Panc1 (cell line): ENCODE data around the gene SMAD3. TPM values are rescaled to one million over a fixed set of nuclear protein-coding genes. Genes with fewer than 3 reads are reported as not detected.

Experiments
- ATAC-seq: fragments of 200-7000 bp; cut with Tn5 transposase; 2 replicates; pipeline ENCODE4 v1.9.1; 2020; ENCODE audit warnings: mild to moderate bottlenecking, moderate library complexity
- BruUV-seq: library from RNA; stranded (reverse); fragments of 400-500 nt; replicated peaks from 2 replicates; lab custom pipeline; 2021; lab: Mats Ljungman, UMichigan
- CTCF ChIA-PET: fragments of 300-600 bp; sonication (Branson Sonifier 250); formaldehyde crosslinking; loops from one replicate; lab custom pipeline; 2022; ENCODE audit warnings: antibody characterized with exemption; lab: Charles Lee
- POLR2A ChIA-PET: fragments of 300-600 bp; sonication (Branson Sonifier 250); formaldehyde crosslinking; loops from one replicate; lab custom pipeline; 2022; ENCODE audit warnings: antibody characterized with exemption; lab: Charles Lee
- DNase-seq: peaks from one replicate; pipeline ENCODE4 v3.0.0-alpha.2; 2010; ENCODE audit warnings: low read depth, low spot score
- H3K27ac ChIP-seq: 2 replicates; pipeline ENCODE4 v1.5.1; 2011; ENCODE audit warnings: mild to moderate bottlenecking, low read length, inconsistent platforms
- H3K27me3 ChIP-seq: fragments of 200-500 bp; sonication (Bioruptor generic); 2 replicates; pipeline ENCODE4 v1.6.0; 2014; ENCODE audit warnings: low read length, inconsistent platforms; ENCODE audit not compliant: control insufficient read depth, insufficient read depth
- H3K36me3 ChIP-seq: fragments of 200-500 bp; sonication (Bioruptor generic); 2 replicates; pipeline ENCODE4 v1.5.1; 2014; ENCODE audit warnings: inconsistent platforms, mild to moderate bottlenecking, low read length, moderate library complexity; ENCODE audit not compliant: control insufficient read depth, insufficient read depth
- H3K4me1 ChIP-seq: 2 replicates; pipeline ENCODE4 v1.5.1; 2011; ENCODE audit warnings: inconsistent platforms, mild to moderate bottlenecking, low read length, moderate library complexity; ENCODE audit not compliant: control insufficient read depth, insufficient read depth
- H3K4me3 ChIP-seq, 2 experiments: 2 replicates each; pipeline ENCODE4 v1.5.1; 2011 to 2012; ENCODE audit warnings: low read depth in 2 of 2, low read length in 2 of 2, mild to moderate bottlenecking in 2 of 2, inconsistent platforms in 1 of 2, moderate library complexity in 1 of 2
- H3K9me3 ChIP-seq: fragments of 200-500 bp; sonication (Bioruptor generic); 2 replicates; pipeline ENCODE4 v1.5.1; 2014; ENCODE audit warnings: low read depth, mild to moderate bottlenecking, inconsistent platforms, low read length, moderate library complexity; ENCODE audit not compliant: control insufficient read depth, insufficient read depth
- POLR2AphosphoS5 ChIP-seq: IDR thresholded peaks from 2 replicates; pipeline ENCODE4 v1.6.1; 2012; ENCODE audit warnings: mild to moderate bottlenecking, low read depth, low read length, moderate library complexity
- SIN3A ChIP-seq: IDR thresholded peaks from 2 replicates; pipeline ENCODE4 v1.6.1; 2012; ENCODE audit warnings: low read depth, mild to moderate bottlenecking, low read length, moderate library complexity, borderline replicate concordance; ENCODE audit not compliant: insufficient read depth
- TCF7L2 ChIP-seq: IDR thresholded peaks from 2 replicates; pipeline ENCODE4 v1.6.1; 2011; ENCODE audit warnings: mild to moderate bottlenecking, low read depth, low read length, inconsistent platforms
- in situ Hi-C: cut with HindIII; loops from 2 replicates; pipeline ENCODE4 v1.10.0; 2016; ENCODE audit warnings: low sequenced_read_pairs, low pct_unique_long_range_greater_than_20kb
- intact Hi-C: fragments of 100-400 bp; cut with micrococcal nuclease; formaldehyde crosslinking; loops from one replicate; pipeline ENCODE4 v1.10.0; 2022; ENCODE audit not compliant: unreplicated experiment
- total RNA-seq: library from RNA; stranded (reverse); gene quantifications from one replicate; pipeline ENCODE4 v1.2.1, GENCODE V29; 2021; ENCODE audit not compliant: unreplicated experiment
- TF ChIP-seq, protein P1 (sequence below), 2 experiments: IDR thresholded peaks; 2 replicates each; pipeline ENCODE4 v1.6.1; 2011 to 2012; ENCODE audit warnings: low read depth in 2 of 2, control low read depth in 1 of 2, low read length in 1 of 2, mild to moderate bottlenecking in 1 of 2, moderate library complexity in 1 of 2; ENCODE audit not compliant: insufficient read depth in 1 of 2
- TF ChIP-seq, protein P2 (sequence below): fragments of 450-650 bp; IDR thresholded peaks from 2 replicates; pipeline ENCODE4 v1.5.1; 2017; ENCODE audit warnings: mild to moderate bottlenecking

The SMAD3 gene
- total RNA-seq, 1 experiment from 2014 or later, result 394 TPM

- POLR2A ChIA-PET, result no interaction called here
Measured at GRCh38 chr15:67194171-67195114, 129.0 kb downstream of the SMAD3 start.

GRCh38 chr15:67195305-67195704 is 129.9 kb downstream of the SMAD3 start:
- peak overlapping the region; percentile 84 for H3K27ac ChIP-seq
- H3K9me3 ChIP-seq, result no peaks in the 10 kb centered on the region
- ChIA-PET POLR2A (interaction anchor here (0.7 kb wide), 1 partner anchor 1098 kb away, joined by 14 read pairs; no protein-coding TSS in a partner anchor), CTCF (interaction anchor here (0.7 to 0.9 kb wide), 3 partner anchors 138 to 249 kb away, joined by 3 to 8 read pairs (median 3); no protein-coding TSS in a partner anchor)
- TF ChIP-seq SIN3A (no peak), POLR2AphosphoS5 (no peak), TCF7L2 (no peak)
- TF ChIP-seq, protein P1, sequence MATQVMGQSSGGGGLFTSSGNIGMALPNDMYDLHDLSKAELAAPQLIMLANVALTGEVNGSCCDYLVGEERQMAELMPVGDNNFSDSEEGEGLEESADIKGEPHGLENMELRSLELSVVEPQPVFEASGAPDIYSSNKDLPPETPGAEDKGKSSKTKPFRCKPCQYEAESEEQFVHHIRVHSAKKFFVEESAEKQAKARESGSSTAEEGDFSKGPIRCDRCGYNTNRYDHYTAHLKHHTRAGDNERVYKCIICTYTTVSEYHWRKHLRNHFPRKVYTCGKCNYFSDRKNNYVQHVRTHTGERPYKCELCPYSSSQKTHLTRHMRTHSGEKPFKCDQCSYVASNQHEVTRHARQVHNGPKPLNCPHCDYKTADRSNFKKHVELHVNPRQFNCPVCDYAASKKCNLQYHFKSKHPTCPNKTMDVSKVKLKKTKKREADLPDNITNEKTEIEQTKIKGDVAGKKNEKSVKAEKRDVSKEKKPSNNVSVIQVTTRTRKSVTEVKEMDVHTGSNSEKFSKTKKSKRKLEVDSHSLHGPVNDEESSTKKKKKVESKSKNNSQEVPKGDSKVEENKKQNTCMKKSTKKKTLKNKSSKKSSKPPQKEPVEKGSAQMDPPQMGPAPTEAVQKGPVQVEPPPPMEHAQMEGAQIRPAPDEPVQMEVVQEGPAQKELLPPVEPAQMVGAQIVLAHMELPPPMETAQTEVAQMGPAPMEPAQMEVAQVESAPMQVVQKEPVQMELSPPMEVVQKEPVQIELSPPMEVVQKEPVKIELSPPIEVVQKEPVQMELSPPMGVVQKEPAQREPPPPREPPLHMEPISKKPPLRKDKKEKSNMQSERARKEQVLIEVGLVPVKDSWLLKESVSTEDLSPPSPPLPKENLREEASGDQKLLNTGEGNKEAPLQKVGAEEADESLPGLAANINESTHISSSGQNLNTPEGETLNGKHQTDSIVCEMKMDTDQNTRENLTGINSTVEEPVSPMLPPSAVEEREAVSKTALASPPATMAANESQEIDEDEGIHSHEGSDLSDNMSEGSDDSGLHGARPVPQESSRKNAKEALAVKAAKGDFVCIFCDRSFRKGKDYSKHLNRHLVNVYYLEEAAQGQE (IDR thresholded peaks at IDR 0.05; ENCODE audit: insufficient read depth in 1 of 2, low read depth in 2 of 2, low read length in 1 of 2), result no peak
- TF ChIP-seq, protein P2, sequence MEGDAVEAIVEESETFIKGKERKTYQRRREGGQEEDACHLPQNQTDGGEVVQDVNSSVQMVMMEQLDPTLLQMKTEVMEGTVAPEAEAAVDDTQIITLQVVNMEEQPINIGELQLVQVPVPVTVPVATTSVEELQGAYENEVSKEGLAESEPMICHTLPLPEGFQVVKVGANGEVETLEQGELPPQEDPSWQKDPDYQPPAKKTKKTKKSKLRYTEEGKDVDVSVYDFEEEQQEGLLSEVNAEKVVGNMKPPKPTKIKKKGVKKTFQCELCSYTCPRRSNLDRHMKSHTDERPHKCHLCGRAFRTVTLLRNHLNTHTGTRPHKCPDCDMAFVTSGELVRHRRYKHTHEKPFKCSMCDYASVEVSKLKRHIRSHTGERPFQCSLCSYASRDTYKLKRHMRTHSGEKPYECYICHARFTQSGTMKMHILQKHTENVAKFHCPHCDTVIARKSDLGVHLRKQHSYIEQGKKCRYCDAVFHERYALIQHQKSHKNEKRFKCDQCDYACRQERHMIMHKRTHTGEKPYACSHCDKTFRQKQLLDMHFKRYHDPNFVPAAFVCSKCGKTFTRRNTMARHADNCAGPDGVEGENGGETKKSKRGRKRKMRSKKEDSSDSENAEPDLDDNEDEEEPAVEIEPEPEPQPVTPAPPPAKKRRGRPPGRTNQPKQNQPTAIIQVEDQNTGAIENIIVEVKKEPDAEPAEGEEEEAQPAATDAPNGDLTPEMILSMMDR, result no peak
- BruUV-seq, result no TSS peak
- no peak for ATAC-seq
- H3K36me3 ChIP-seq, result peaks cover 32% of the 10 kb centered on the region
- DNase-seq, result no peak
- H3K4me3 ChIP-seq, result no peak overlapping the region
- H3K4me1 ChIP-seq, result peaks cover 85% of the 10 kb centered on the region
- intact Hi-C loops (loop anchor here (5.0 to 10.0 kb wide), 2 partner anchors 109 to 253 kb away; no protein-coding TSS in a partner anchor), in situ Hi-C loops (no loop called here)
- H3K27me3 ChIP-seq, result no peaks in the 10 kb centered on the region

More at GRCh38 chr15:67194171-67195114, 129.0 kb downstream of the SMAD3 start:
- Histone ChIP-seq H3K4me3 (no peak overlapping the region), H3K9me3 (no peaks in the 10 kb centered on the region), H3K27me3 (no peaks in the 10 kb centered on the region), H3K36me3 (peaks cover 37% of the 10 kb centered on the region), H3K27ac (peak overlapping the region; percentile 84), H3K4me1 (peaks cover 94% of the 10 kb centered on the region)
- ATAC-seq (no peak), DNase-seq (no peak)
- intact Hi-C loops (loop anchor here (5.0 to 10.0 kb wide), 2 partner anchors 110 to 252 kb away; no protein-coding TSS in a partner anchor), in situ Hi-C loops (no loop called here)
- BruUV-seq, result TSS peak; percentile 39
- TF ChIP-seq TCF7L2, result no peak
- TF ChIP-seq SIN3A, result peak; percentile 21; the same call in 1 of the 2 replicates
- CTCF ChIA-PET, result interaction anchor here (0.7 kb wide), 1 partner anchor 248 kb away, joined by 3 read pairs; no protein-coding TSS in a partner anchor
